Measurements from ENCODE around the gene TMEM167A.

- TF ChIP-seq CTCF (IDR thresholded peaks at IDR 0.05; ENCODE audit: insufficient read depth, low read depth, low read length) (no peak), EZH2 (IDR thresholded peaks at IDR 0.05; ENCODE audit: insufficient read depth, low read length) (no peak)
Observed at GRCh38 chr5:83115816-83116215, 38.6 kb upstream of the TMEM167A start.

Measured in astrocyte (in vitro differentiated cells and primary cell).